ENCODE measurements around the gene GRHL3.

Gene GRHL3

GRCh38 chr1:24355466-24355865 is 36.3 kb downstream of the GRHL3 start:
- whole genome bisulfite sequencing (ENCODE audit: insufficient coverage, insufficient read length), result no CpG with 5 or more reads among the region's 3 CpGs
- no peaks in the 10 kb centered on the region for H3K36me3 ChIP-seq (ENCODE audit: control insufficient read depth, insufficient read depth, low read length)

DNA sequence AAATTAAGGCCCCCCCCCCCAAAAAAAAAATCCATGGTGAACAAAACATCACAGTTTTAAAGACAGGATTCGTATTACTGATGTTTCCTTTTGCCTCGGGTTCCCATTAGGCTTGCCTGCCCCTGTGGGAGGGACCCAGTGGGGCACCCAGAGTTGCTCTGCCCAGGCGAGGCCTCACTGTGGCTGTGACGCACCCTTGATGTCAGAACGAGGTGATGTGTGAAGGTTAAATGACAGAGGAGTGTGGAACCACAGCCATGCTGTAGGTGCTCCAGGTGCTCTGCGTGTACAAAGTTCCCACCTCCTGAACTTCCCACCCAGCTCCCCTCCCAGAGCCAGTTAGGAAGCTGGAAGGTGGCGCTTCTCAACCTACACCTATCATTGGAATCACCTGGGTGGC is 37.9 kb downstream of the GRHL3 start:
- H3K4me3 ChIP-seq (ENCODE audit: low read length), result no peak overlapping the region
- no peaks in the 10 kb centered on the region; the same call in 1 of the 2 replicates for H3K4me1 ChIP-seq (ENCODE audit: control insufficient read depth, insufficient read depth, low read length)
- no peaks in the 10 kb centered on the region for H3K36me3 ChIP-seq (ENCODE audit: control insufficient read depth, insufficient read depth, low read length)
- WGBS (ENCODE audit: insufficient coverage, insufficient read length), result no CpG with 5 or more reads among the region's 7 CpGs
- no peaks in the 10 kb centered on the region for H3K9me3 ChIP-seq (ENCODE audit: control insufficient read depth, insufficient read depth, low read length)
- no peak for DNase-seq (ENCODE audit: low read depth, low spot score)
- no peak overlapping the region for H3K27ac ChIP-seq (ENCODE audit: low read length)
- H3K27me3 ChIP-seq (ENCODE audit: control insufficient read depth, insufficient read depth, low read length), result no peaks in the 10 kb centered on the region

More at GRCh38 chr1:24355466-24355865, 36.3 kb downstream of the GRHL3 start:
- Histone ChIP-seq H3K4me1 (ENCODE audit: control insufficient read depth, insufficient read depth, low read length) (no peaks in the 10 kb centered on the region; the same call in 1 of the 2 replicates), H3K27ac (ENCODE audit: low read length) (no peak overlapping the region), H3K9me3 (ENCODE audit: control insufficient read depth, insufficient read depth, low read length) (no peaks in the 10 kb centered on the region), H3K27me3 (ENCODE audit: control insufficient read depth, insufficient read depth, low read length) (no peaks in the 10 kb centered on the region), H3K4me3 (ENCODE audit: low read length) (no peak overlapping the region)
- DNase-seq (ENCODE audit: low read depth, low spot score), result no peak

GRCh38 chr1:24360681-24361080 is 41.5 kb downstream of the GRHL3 start:
- no CpG with 5 or more reads among the region's 10 CpGs for WGBS (ENCODE audit: insufficient coverage, insufficient read length)
- no peak overlapping the region for H3K4me3 ChIP-seq (ENCODE audit: low read length)
- H3K36me3 ChIP-seq (ENCODE audit: control insufficient read depth, insufficient read depth, low read length), result no peaks in the 10 kb centered on the region
- no peaks in the 10 kb centered on the region; the same call in 1 of the 2 replicates for H3K4me1 ChIP-seq (ENCODE audit: control insufficient read depth, insufficient read depth, low read length)
- DNase-seq (ENCODE audit: low read depth, low spot score), result no peak
- H3K27me3 ChIP-seq (ENCODE audit: control insufficient read depth, insufficient read depth, low read length), result no peaks in the 10 kb centered on the region
- H3K27ac ChIP-seq (ENCODE audit: low read length), result no peak overlapping the region
- no peaks in the 10 kb centered on the region for H3K9me3 ChIP-seq (ENCODE audit: control insufficient read depth, insufficient read depth, low read length)

DNA sequence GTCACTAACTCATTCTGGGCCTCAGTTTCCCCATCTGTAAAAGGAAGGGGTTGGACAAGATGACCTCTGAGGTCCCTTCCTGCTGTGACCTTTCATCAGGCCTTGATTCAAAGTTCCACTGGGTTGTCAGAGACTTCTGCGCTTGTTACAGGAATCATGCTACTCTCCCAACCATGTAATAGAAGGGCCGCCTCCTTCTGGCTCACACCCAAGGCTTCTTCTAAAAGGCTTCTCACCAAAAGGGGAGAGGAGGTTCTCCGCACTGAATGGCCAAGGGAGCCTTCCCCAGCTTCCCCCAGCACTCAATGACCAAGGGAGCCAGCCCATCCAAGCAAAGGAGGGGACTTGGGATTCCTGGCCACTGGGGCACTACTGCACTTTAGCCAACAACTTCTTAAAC is 42.7 kb downstream of the GRHL3 start:
- Histone ChIP-seq H3K27ac (ENCODE audit: low read length) (no peak overlapping the region), H3K4me3 (ENCODE audit: low read length) (no peak overlapping the region), H3K4me1 (ENCODE audit: control insufficient read depth, insufficient read depth, low read length) (no peaks in the 10 kb centered on the region), H3K9me3 (ENCODE audit: control insufficient read depth, insufficient read depth, low read length) (no peaks in the 10 kb centered on the region), H3K36me3 (ENCODE audit: control insufficient read depth, insufficient read depth, low read length) (no peaks in the 10 kb centered on the region), H3K27me3 (ENCODE audit: control insufficient read depth, insufficient read depth, low read length) (no peaks in the 10 kb centered on the region)
- no peak for DNase-seq (ENCODE audit: low read depth, low spot score)
- WGBS (ENCODE audit: insufficient coverage, insufficient read length), result no CpG with 5 or more reads among the region's 3 CpGs

DNA sequence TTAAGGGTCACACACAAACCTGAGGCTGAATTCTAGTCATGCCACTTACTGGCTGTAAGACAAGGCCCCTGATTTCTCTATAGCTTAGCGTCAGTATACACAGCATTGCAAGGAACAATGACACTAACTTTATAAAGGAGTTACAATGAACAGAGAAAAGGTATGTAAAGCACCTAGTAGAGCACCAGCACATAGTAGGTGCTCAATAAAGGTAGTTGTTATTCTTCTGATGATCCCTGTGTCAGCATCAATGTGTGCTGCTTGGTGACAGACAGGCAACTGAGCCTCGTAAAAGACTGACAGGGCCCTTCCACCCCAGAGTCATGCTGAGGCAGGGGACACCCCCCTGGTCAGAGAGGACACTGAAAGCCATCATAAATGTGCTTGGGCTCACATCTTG is 43.2 kb downstream of the GRHL3 start:
- no peaks in the 10 kb centered on the region for H3K36me3 ChIP-seq (ENCODE audit: control insufficient read depth, insufficient read depth, low read length)
- H3K27ac ChIP-seq (ENCODE audit: low read length), result no peak overlapping the region
- H3K4me3 ChIP-seq (ENCODE audit: low read length), result no peak overlapping the region
- H3K27me3 ChIP-seq (ENCODE audit: control insufficient read depth, insufficient read depth, low read length), result no peaks in the 10 kb centered on the region
- H3K4me1 ChIP-seq (ENCODE audit: control insufficient read depth, insufficient read depth, low read length), result no peaks in the 10 kb centered on the region
- no peak for DNase-seq (ENCODE audit: low read depth, low spot score)
- no peaks in the 10 kb centered on the region for H3K9me3 ChIP-seq (ENCODE audit: control insufficient read depth, insufficient read depth, low read length)
- WGBS (ENCODE audit: insufficient coverage, insufficient read length), result no CpG with 5 or more reads among the region's 2 CpGs

DNA sequence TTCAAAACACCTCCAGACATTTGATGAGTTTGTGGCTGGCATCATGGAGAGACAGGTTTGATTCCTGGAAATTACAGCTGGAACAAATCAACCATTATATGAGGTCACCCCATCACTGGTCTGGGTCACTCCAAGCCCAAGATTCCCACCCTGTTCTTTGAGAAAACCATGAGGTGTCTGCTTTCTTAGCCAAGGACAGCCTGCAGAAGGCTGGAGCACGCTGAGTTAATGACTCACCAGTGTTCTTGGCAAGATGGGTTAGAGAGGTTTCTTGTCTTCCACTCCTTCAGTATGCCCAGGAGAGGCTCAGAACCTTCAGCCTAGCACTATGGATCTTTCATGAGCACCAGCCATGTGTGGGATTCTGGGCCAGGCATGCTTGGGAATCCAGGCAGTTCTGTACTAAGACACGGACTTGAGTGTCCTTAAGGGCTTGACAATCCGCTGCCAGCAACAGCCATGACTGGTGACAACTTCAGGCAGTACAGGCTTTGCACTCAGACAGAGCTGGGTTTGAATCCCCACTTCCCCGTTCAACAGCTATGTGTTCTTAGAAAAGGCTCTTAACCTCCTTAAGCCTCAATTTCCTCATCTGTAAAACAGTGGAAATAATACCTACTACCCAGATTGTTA is 43.9 kb downstream of the GRHL3 start:
- Histone ChIP-seq H3K36me3 (ENCODE audit: control insufficient read depth, insufficient read depth, low read length) (no peaks in the 10 kb centered on the region), H3K9me3 (ENCODE audit: control insufficient read depth, insufficient read depth, low read length) (no peaks in the 10 kb centered on the region), H3K4me3 (ENCODE audit: low read length) (no peak overlapping the region), H3K27me3 (ENCODE audit: control insufficient read depth, insufficient read depth, low read length) (no peaks in the 10 kb centered on the region), H3K27ac (ENCODE audit: low read length) (no peak overlapping the region), H3K4me1 (ENCODE audit: control insufficient read depth, insufficient read depth, low read length) (no peaks in the 10 kb centered on the region)
- no CpG with 5 or more reads among the region's 4 CpGs for WGBS (ENCODE audit: insufficient coverage, insufficient read length)
- no peak for DNase-seq (ENCODE audit: low read depth, low spot score)

DNA sequence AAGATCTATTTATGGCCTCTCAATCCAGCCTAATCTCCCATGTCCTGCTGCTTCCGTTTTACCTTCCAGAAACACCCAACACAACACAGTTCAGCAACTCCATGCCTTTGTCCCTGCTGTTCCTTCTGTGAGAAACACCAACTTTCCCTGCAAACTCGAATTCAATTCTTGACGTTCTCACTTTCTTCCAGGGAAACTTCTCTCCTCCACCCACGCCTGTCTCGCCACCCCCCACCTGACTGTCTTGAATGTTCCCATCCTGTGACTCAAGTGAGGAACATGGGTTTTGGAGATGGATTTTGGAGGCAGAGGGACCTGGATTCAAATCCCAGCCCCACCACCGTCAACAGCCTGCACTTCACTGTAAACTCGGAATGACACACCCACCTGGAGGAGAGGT is 44.8 kb downstream of the GRHL3 start:
- DNase-seq (ENCODE audit: low read depth, low spot score), result no peak
- H3K9me3 ChIP-seq (ENCODE audit: control insufficient read depth, insufficient read depth, low read length), result no peaks in the 10 kb centered on the region
- WGBS (ENCODE audit: insufficient coverage, insufficient read length), result no CpG with 5 or more reads among the region's 7 CpGs
- no peak overlapping the region for H3K27ac ChIP-seq (ENCODE audit: low read length)
- H3K4me1 ChIP-seq (ENCODE audit: control insufficient read depth, insufficient read depth, low read length), result no peaks in the 10 kb centered on the region
- no peaks in the 10 kb centered on the region for H3K36me3 ChIP-seq (ENCODE audit: control insufficient read depth, insufficient read depth, low read length)
- no peak overlapping the region for H3K4me3 ChIP-seq (ENCODE audit: low read length)
- H3K27me3 ChIP-seq (ENCODE audit: control insufficient read depth, insufficient read depth, low read length), result no peaks in the 10 kb centered on the region

GRCh38 chr1:24364605-24364974 is 45.4 kb downstream of the GRHL3 start:
- DNase-seq (ENCODE audit: low read depth, low spot score), result no peak
- H3K27ac ChIP-seq (ENCODE audit: low read length), result no peak overlapping the region
- no peak overlapping the region for H3K4me3 ChIP-seq (ENCODE audit: low read length)

GRCh38 chr1:24364975-24365678 is 46.0 kb downstream of the GRHL3 start:
- DNase-seq (ENCODE audit: low read depth, low spot score), result no peak
- Histone ChIP-seq H3K9me3 (ENCODE audit: control insufficient read depth, insufficient read depth, low read length) (no peaks in the 10 kb centered on the region), H3K4me1 (ENCODE audit: control insufficient read depth, insufficient read depth, low read length) (no peaks in the 10 kb centered on the region), H3K36me3 (ENCODE audit: control insufficient read depth, insufficient read depth, low read length) (no peaks in the 10 kb centered on the region), H3K27me3 (ENCODE audit: control insufficient read depth, insufficient read depth, low read length) (no peaks in the 10 kb centered on the region), H3K4me3 (ENCODE audit: low read length) (no peak overlapping the region), H3K27ac (ENCODE audit: low read length) (no peak overlapping the region)
- WGBS (ENCODE audit: insufficient coverage, insufficient read length), result no CpG with 5 or more reads among the region's 11 CpGs

More at GRCh38 chr1:24364605-24364974, 45.4 kb downstream of the GRHL3 start:
- H3K27me3 ChIP-seq (ENCODE audit: control insufficient read depth, insufficient read depth, low read length), result no peaks in the 10 kb centered on the region
- H3K9me3 ChIP-seq (ENCODE audit: control insufficient read depth, insufficient read depth, low read length), result no peaks in the 10 kb centered on the region
- H3K4me1 ChIP-seq (ENCODE audit: control insufficient read depth, insufficient read depth, low read length), result no peaks in the 10 kb centered on the region
- no peaks in the 10 kb centered on the region for H3K36me3 ChIP-seq (ENCODE audit: control insufficient read depth, insufficient read depth, low read length)
- WGBS (ENCODE audit: insufficient coverage, insufficient read length), result no CpG with 5 or more reads among the region's 2 CpGs

- Histone ChIP-seq H3K36me3 (ENCODE audit: control insufficient read depth, insufficient read depth, low read length) (no peaks in the 10 kb centered on the region), H3K4me1 (ENCODE audit: control insufficient read depth, insufficient read depth, low read length) (no peaks in the 10 kb centered on the region), H3K4me3 (ENCODE audit: low read length) (no peak overlapping the region), H3K9me3 (ENCODE audit: control insufficient read depth, insufficient read depth, low read length) (no peaks in the 10 kb centered on the region), H3K27ac (ENCODE audit: low read length) (no peak overlapping the region), H3K27me3 (ENCODE audit: control insufficient read depth, insufficient read depth, low read length) (no peaks in the 10 kb centered on the region)
- DNase-seq (ENCODE audit: low read depth, low spot score), result no peak
- no CpG with 5 or more reads among the region's 9 CpGs for WGBS (ENCODE audit: insufficient coverage, insufficient read length)
Observed at GRCh38 chr1:24366707-24367106, 47.5 kb downstream of the GRHL3 start.

DNA sequence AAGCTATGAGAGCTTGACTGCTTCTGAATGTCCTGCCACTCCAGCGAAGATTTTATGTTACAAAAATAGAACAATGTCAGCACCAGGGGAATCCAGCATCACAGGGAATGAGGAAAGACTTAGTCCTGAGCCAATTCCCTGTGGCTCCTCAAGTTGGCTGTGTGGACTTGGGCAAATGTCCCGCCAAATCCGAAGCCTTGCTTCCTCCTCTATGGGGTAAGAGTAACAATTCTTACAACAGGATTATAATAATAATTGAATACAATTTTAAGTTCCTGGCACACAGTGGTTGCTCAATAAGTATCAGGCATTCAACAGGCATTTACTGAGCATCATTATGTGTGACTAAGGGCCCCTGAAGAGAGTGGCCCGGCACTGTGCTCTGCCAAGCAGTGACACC is 50.0 kb downstream of the GRHL3 start:
- H3K27ac ChIP-seq (ENCODE audit: low read length), result no peak overlapping the region
- H3K36me3 ChIP-seq (ENCODE audit: control insufficient read depth, insufficient read depth, low read length), result no peaks in the 10 kb centered on the region
- no peak overlapping the region for H3K4me3 ChIP-seq (ENCODE audit: low read length)
- WGBS (ENCODE audit: insufficient coverage, insufficient read length), result no CpG with 5 or more reads among the region's 4 CpGs
- DNase-seq (ENCODE audit: low read depth, low spot score), result no peak
- H3K27me3 ChIP-seq (ENCODE audit: control insufficient read depth, insufficient read depth, low read length), result no peaks in the 10 kb centered on the region
- H3K4me1 ChIP-seq (ENCODE audit: control insufficient read depth, insufficient read depth, low read length), result peaks cover 2% of the 10 kb centered on the region; the same call in 1 of the 2 replicates
- H3K9me3 ChIP-seq (ENCODE audit: control insufficient read depth, insufficient read depth, low read length), result no peaks in the 10 kb centered on the region
